Thyroid gland (tissue), 4 donors: ENCODE data around the gene TGM3. TPM values are rescaled to one million over a fixed set of nuclear protein-coding genes. Genes with fewer than 3 reads are reported as not detected.

Experiments used
- DNase-seq, 2 donors: peaks; one replicate each; pipeline ENCODE4 v3.0.0-alpha.2; 2019
- H3K27ac ChIP-seq, 3 donors: fragments of 200-600 bp; sonication (generic); 1 replicate in 2 of 3; 2 replicates in 1 of 3; pipeline ENCODE4 v1.5.1; 2016 to 2019; ENCODE audit warnings: mild to moderate bottlenecking in 1 of 3, moderate library complexity in 1 of 3
- H3K27me3 ChIP-seq: fragments of 200-600 bp; sonication (generic); one replicate; pipeline ENCODE4 v1.5.1; 2019
- H3K36me3 ChIP-seq, 2 donors: fragments of 200-600 bp; sonication (generic); one replicate each; pipeline ENCODE4 v1.5.1; 2016 to 2019
- H3K4me1 ChIP-seq, 2 donors: fragments of 200-600 bp; sonication (generic); one replicate each; pipeline ENCODE4 v1.5.1; 2017 to 2019
- H3K4me3 ChIP-seq, 3 donors: fragments of 200-600 bp; sonication (generic); replicated peaks in 1 of 3; 1 replicate in 2 of 3; 2 replicates in 1 of 3; pipeline ENCODE4 v1.5.1; 2016; ENCODE audit warnings: mild to moderate bottlenecking in 1 of 3
- H3K9me3 ChIP-seq: fragments of 200-600 bp; sonication (generic); one replicate; pipeline ENCODE4 v1.5.1; 2017
- CTCF ChIP-seq, 6 experiments: fragments of 200-600 bp in 3 of 6; fragments of 450-650 bp in 3 of 6; sonication (generic) in 3 of 6; IDR thresholded peaks; one replicate each; pipeline ENCODE4 v1.5.1; 2016 to 2019; ENCODE audit warnings: antibody characterized with exemption in 6 of 6, mild to moderate bottlenecking in 2 of 6, inconsistent platforms in 1 of 6, moderate library complexity in 1 of 6
- POLR2A ChIP-seq, 2 donors: fragments of 450-650 bp; IDR thresholded peaks; one replicate each; pipeline ENCODE4 v1.6.1; 2017; ENCODE audit warnings: antibody characterized with exemption in 2 of 2, mild to moderate bottlenecking in 2 of 2, moderate library complexity in 1 of 2
- WGBS, 2 donors: methylation state at CpG; one replicate each; pipeline ENCODE4 v1.1.5; 2017; 5-methylcytosine and 5-hydroxymethylcytosine counted together
- intact Hi-C: fragments of 100-400 bp; cut with DNase I; formaldehyde crosslinking; loops from one replicate; pipeline ENCODE4 v1.15.1; 2023
- total RNA-seq, 4 donors: library from RNA; depleted of rRNA; stranded (reverse); fragments of >200 nt; gene quantifications; one replicate each; pipeline ENCODE4 v1.2.3, GENCODE V29; 2016

The TGM3 gene
- total RNA-seq, 4 donors from 2014 or later, result not detected

DNA sequence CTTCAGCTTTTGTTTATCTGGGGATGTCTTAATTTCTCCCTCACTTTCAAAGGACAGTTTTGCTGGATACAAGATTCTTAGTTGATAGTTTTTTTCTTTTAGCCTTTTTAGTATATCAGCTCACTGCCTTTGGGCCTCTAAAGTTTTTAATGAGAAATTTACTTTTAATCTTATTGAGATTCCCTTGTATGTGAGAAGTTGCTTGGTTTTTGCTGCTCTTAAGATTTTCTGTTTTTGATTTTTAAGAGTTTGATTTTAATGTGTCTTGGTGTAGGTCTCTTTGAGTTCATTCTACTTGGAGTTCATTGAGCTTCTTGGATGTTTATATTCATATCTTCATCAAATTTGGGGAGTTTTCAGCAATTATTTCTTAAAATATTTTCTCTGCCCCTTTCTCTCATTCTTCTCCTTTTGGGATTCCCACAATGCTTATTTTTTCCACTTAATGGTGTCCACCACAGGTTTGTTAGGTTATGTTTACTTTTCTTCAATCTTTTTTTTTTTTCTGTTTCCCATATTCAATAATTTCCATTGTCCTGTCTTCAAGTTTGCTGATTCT lies 65.3 kb downstream of the TGM3 start:
- no peaks in the 10 kb centered on the region for H3K9me3 ChIP-seq
- no peaks in the 10 kb centered on the region for H3K36me3 ChIP-seq
- H3K27ac ChIP-seq, result no peak overlapping the region
- TF ChIP-seq CTCF (IDR thresholded peaks at IDR 0.05) (no peak), POLR2A (IDR thresholded peaks at IDR 0.05) (no peak)
- H3K4me3 ChIP-seq, result no peak overlapping the region
- H3K27me3 ChIP-seq, result no peaks in the 10 kb centered on the region
- H3K4me1 ChIP-seq, result no peaks in the 10 kb centered on the region
- no peak for DNase-seq
- intact Hi-C loops, result no loop called here

DNA sequence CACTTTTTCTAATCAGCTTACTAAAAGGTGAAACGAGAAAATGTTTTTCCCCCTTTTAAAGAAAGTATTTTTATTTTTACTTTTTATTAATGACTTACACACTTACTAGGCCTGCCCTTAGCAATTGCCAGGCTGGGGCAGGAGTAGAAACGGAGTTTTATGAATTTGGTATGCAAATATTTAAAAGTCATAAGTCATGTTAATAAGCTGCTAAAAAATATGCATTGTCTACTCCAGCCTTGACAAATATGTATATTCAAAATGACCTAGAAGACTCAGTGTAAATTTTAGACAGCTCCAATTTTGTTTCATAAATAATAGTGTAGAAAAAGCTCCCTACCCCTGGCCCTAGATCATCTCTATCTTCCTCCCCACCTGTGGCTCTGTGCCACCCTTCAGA lies 67.4 kb downstream of the TGM3 start:
- intact Hi-C loops, result no loop called here
- H3K27ac ChIP-seq, result no peak overlapping the region
- H3K9me3 ChIP-seq, result no peaks in the 10 kb centered on the region

DNA sequence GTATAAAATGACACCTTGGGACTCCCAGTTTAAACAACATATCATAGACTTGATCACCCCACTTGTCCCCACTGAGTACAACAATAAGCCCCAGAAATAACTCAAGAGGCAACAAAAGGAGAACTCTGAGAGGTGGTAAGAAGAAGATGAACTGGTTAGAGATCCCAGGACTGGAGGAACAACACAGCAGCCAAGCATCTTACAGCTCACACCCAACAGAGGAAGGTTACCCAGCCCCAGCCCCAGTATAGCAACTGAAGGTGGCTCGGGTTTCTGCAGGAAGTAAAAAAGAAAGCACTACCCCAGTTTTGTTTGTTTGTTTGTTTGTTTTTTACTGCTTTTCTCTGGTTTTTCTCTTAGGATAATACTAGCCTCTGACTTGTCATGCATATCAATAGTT lies 67.8 kb downstream of the TGM3 start:
- TF ChIP-seq CTCF (IDR thresholded peaks at IDR 0.05), result no peak
- TF ChIP-seq POLR2A (IDR thresholded peaks at IDR 0.05), result no peak
- H3K4me3 ChIP-seq, result no peak overlapping the region
- no peaks in the 10 kb centered on the region for H3K9me3 ChIP-seq
- no peak for DNase-seq
- WGBS, 2 donors, result 32 to 48% methylated on average over 1 of the region's 1 CpG
- no peaks in the 10 kb centered on the region for H3K4me1 ChIP-seq
- no peaks in the 10 kb centered on the region for H3K27me3 ChIP-seq
- intact Hi-C loops, result no loop called here
- H3K36me3 ChIP-seq, result no peaks in the 10 kb centered on the region
- H3K27ac ChIP-seq, result no peak overlapping the region

More for the DNA sequence above, 67.4 kb downstream of the TGM3 start:
- no peak for DNase-seq
- Histone ChIP-seq H3K36me3 (no peaks in the 10 kb centered on the region), H3K27me3 (no peaks in the 10 kb centered on the region), H3K4me1 (no peaks in the 10 kb centered on the region), H3K4me3 (no peak overlapping the region)
- 83 to 91% methylated on average over 2 of the region's 2 CpGs for WGBS, 2 donors
- TF ChIP-seq POLR2A (IDR thresholded peaks at IDR 0.05) (no peak), CTCF (IDR thresholded peaks at IDR 0.05) (no peak)

DNA sequence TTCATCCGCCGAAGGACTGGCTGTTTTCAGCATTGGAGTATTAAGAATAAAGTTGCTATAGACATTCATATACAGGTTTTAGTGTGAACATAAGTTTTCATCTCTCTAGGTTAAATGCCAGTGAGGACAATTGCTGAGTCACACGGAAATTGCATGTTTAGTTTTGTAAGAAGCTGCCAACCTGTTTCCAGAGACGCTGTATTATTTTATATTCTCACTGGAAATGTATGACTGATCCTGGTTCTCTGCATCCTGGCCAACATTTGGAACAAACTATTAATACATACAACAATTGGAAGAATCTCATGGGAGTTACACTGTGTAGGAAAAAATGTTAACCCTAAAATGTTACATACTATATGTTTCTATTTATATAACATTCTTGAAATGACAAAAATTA lies 68.2 kb downstream of the TGM3 start:
- no peaks in the 10 kb centered on the region for H3K9me3 ChIP-seq
- TF ChIP-seq CTCF (IDR thresholded peaks at IDR 0.05) (no peak), POLR2A (IDR thresholded peaks at IDR 0.05) (no peak)
- 66 to 70% methylated on average over 4 of the region's 4 CpGs for WGBS, 2 donors

GRCh38 chr20:2365091-2365490 lies 69.3 kb downstream of the TGM3 start:
- DNase-seq, result no peak
- Histone ChIP-seq H3K27ac (no peak overlapping the region), H3K4me3 (no peak overlapping the region), H3K4me1 (no peaks in the 10 kb centered on the region), H3K27me3 (no peaks in the 10 kb centered on the region), H3K9me3 (no peaks in the 10 kb centered on the region), H3K36me3 (no peaks in the 10 kb centered on the region)
- TF ChIP-seq POLR2A (IDR thresholded peaks at IDR 0.05) (no peak), CTCF (IDR thresholded peaks at IDR 0.05) (no peak)
- intact Hi-C loops, result no loop called here
- WGBS, 2 donors, result 100% methylated on average over 2 of the region's 2 CpGs

More for the DNA sequence above, 68.2 kb downstream of the TGM3 start:
- DNase-seq, result no peak
- Histone ChIP-seq H3K4me3 (no peak overlapping the region), H3K4me1 (no peaks in the 10 kb centered on the region), H3K36me3 (no peaks in the 10 kb centered on the region), H3K27ac (no peak overlapping the region), H3K27me3 (no peaks in the 10 kb centered on the region)
- intact Hi-C loops, result no loop called here
